OCI-LY7 (cell line): ENCODE results near the gene FNDC3B. TPM values are rescaled to one million over a fixed set of nuclear protein-coding genes. Genes with fewer than 3 reads are reported as not detected.

Source experiments
- BruUV-seq: library from RNA; stranded (reverse); fragments of 400-500 nt; replicated peaks from 2 replicates; lab custom pipeline; 2021; lab: Mats Ljungman, UMichigan
- CTCF ChIA-PET: fragments of 300-600 bp; sonication (Branson Sonifier 250); formaldehyde crosslinking; loops from one replicate; lab custom pipeline; 2022; ENCODE audit warnings: antibody characterized with exemption; ENCODE audit not compliant: unreplicated experiment; lab: Charles Lee
- POLR2A ChIA-PET: fragments of 300-600 bp; sonication (Branson Sonifier 250); formaldehyde crosslinking; loops from one replicate; lab custom pipeline; 2022; ENCODE audit warnings: antibody characterized with exemption; lab: Charles Lee
- DNase-seq: peaks from one replicate; pipeline ENCODE4 v3.0.0-alpha.2; 2015; ENCODE audit warnings: low spot score
- H2AFZ ChIP-seq: fragments of 200-600 bp; sonication (generic), shearing (Covaris generic); 2 replicates; pipeline ENCODE4 v1.6.1; 2014; ENCODE audit warnings: mild to moderate bottlenecking, antibody characterized with exemption, low read length, moderate library complexity
- H3K27ac ChIP-seq: fragments of 200-600 bp; sonication (generic); 2 replicates; pipeline ENCODE4 v1.5.1; 2014; ENCODE audit warnings: mixed run types, low read depth, mild to moderate bottlenecking, moderate library complexity, low read length, inconsistent platforms; ENCODE audit not compliant: poor library complexity, severe bottlenecking
- H3K36me3 ChIP-seq: fragments of 200-600 bp; sonication (generic); 2 replicates; pipeline ENCODE4 v1.6.1; 2014; ENCODE audit warnings: mild to moderate bottlenecking, antibody characterized with exemption, low read length, moderate library complexity, mixed read lengths; ENCODE audit not compliant: insufficient read depth
- H3K4me1 ChIP-seq: fragments of 200-600 bp; sonication (generic); 2 replicates; pipeline ENCODE4 v1.5.1; 2014; ENCODE audit warnings: mild to moderate bottlenecking, low read length; ENCODE audit not compliant: insufficient read depth, poor library complexity, severe bottlenecking
- H3K4me2 ChIP-seq: fragments of 200-600 bp; sonication (generic); 2 replicates; pipeline ENCODE4 v1.6.1; 2014; ENCODE audit warnings: mild to moderate bottlenecking, low read length
- H3K4me3 ChIP-seq: fragments of 200-600 bp; sonication (generic); 2 replicates; pipeline ENCODE4 v1.5.1; 2014; ENCODE audit warnings: mild to moderate bottlenecking, low read depth, low read length; ENCODE audit not compliant: poor library complexity, severe bottlenecking
- H3K79me2 ChIP-seq: fragments of 200-600 bp; sonication (generic); 2 replicates; pipeline ENCODE4 v1.6.1; 2016; ENCODE audit warnings: low read depth, mild to moderate bottlenecking, low read length, moderate library complexity, mixed read lengths; ENCODE audit not compliant: insufficient read depth
- H3K9me2 ChIP-seq: fragments of 200-600 bp; sonication (generic); 2 replicates; pipeline ENCODE4 v1.6.1; 2016; ENCODE audit warnings: mild to moderate bottlenecking, low read length, mixed read lengths; ENCODE audit not compliant: insufficient read depth
- H3K9me3 ChIP-seq: fragments of 200-600 bp; sonication (generic); 2 replicates; pipeline ENCODE4 v1.6.1; 2014; ENCODE audit warnings: mild to moderate bottlenecking, mixed run types, low read length, mixed read lengths
- H4K20me1 ChIP-seq: fragments of 200-600 bp; sonication (generic); 2 replicates; pipeline ENCODE4 v1.6.1; 2014; ENCODE audit warnings: mild to moderate bottlenecking, antibody characterized with exemption, low read length, moderate library complexity, mixed read lengths; ENCODE audit not compliant: insufficient read depth
- CTCF ChIP-seq: fragments of 200-600 bp; sonication (generic); conservative IDR thresholded peaks from 2 replicates; pipeline ENCODE4 v1.5.1; 2014; ENCODE audit warnings: mild to moderate bottlenecking, antibody characterized with exemption, low read length, moderate library complexity, mixed read lengths
- EZH2phosphoT487 ChIP-seq: fragments of 200-600 bp; sonication (generic); IDR thresholded peaks from 2 replicates; pipeline ENCODE4 v1.6.1; 2018; ENCODE audit warnings: low read depth, borderline replicate concordance, mild to moderate bottlenecking, mixed run types, antibody characterized with exemption, low read length, moderate library complexity, mixed read lengths
- intact Hi-C: fragments of 100-400 bp; cut with micrococcal nuclease; formaldehyde crosslinking; loops from one replicate; pipeline ENCODE4 v1.10.0; 2022; ENCODE audit not compliant: unreplicated experiment
- total RNA-seq, 2 experiments: library from RNA; depleted of rRNA in 1 of 2; stranded (reverse); fragments of >200 nt in 1 of 2; shearing (Covaris generic) in 1 of 2; gene quantifications; 2 replicates each; pipeline ENCODE4 v1.2.3, GENCODE V29; 2014 to 2022

FNDC3B gene
- total RNA-seq, 2 experiments from 2014 or later: 23.3 to 28.5 TPM

- intact Hi-C loops: no loop called here
- Histone ChIP-seq H3K27ac (no peak overlapping the region), H3K36me3 (no peaks in the 10 kb centered on the region; the same call in 1 of the 2 replicates), H3K9me2 (no peaks in the 10 kb centered on the region), H3K4me3 (no peak overlapping the region), H3K79me2 (no peaks in the 10 kb centered on the region), H4K20me1 (no peaks in the 10 kb centered on the region), H3K9me3 (peaks cover 15% of the 10 kb centered on the region; the same call in 1 of the 2 replicates), H2AFZ (no peak overlapping the region), H3K4me1 (no peaks in the 10 kb centered on the region), H3K4me2 (no peak overlapping the region)
- CTCF ChIA-PET: no interaction called here
- POLR2A ChIA-PET: interaction anchor here (0.7 kb wide), 1 partner anchor 49 kb away, joined by 3 read pairs; no protein-coding TSS in a partner anchor
- no TSS peak for BruUV-seq
- no peak for DNase-seq
- TF ChIP-seq CTCF (no peak), EZH2phosphoT487 (no peak)
These were observed 163.4 kb downstream of the FNDC3B start for GRCh38 chr3:172202797-172203196.

GRCh38 chr3:172203522-172204258 is 164.3 kb downstream of the FNDC3B start:
- H4K20me1 ChIP-seq: no peaks in the 10 kb centered on the region
- no peaks in the 10 kb centered on the region; the same call in 1 of the 2 replicates for H3K36me3 ChIP-seq
- DNase-seq: no peak
- POLR2A ChIA-PET: no interaction called here
- H3K9me2 ChIP-seq: no peaks in the 10 kb centered on the region
- peaks cover 15% of the 10 kb centered on the region; the same call in 1 of the 2 replicates for H3K9me3 ChIP-seq
- H3K4me1 ChIP-seq: no peaks in the 10 kb centered on the region
- no TSS peak for BruUV-seq
- no peak overlapping the region for H3K4me2 ChIP-seq
- intact Hi-C loops: no loop called here
- TF ChIP-seq EZH2phosphoT487: no peak
- H3K27ac ChIP-seq: no peak overlapping the region
- H3K4me3 ChIP-seq: no peak overlapping the region
- H2AFZ ChIP-seq: no peak overlapping the region
- H3K79me2 ChIP-seq: no peaks in the 10 kb centered on the region
- CTCF ChIA-PET: no interaction called here

- H3K4me2 ChIP-seq: no peak overlapping the region
- H3K79me2 ChIP-seq: no peaks in the 10 kb centered on the region
- no peak overlapping the region for H2AFZ ChIP-seq
- no peak for DNase-seq
- peaks cover 15% of the 10 kb centered on the region; the same call in 1 of the 2 replicates for H3K9me3 ChIP-seq
- no TSS peak for BruUV-seq
- POLR2A ChIA-PET: no interaction called here
- H3K36me3 ChIP-seq: no peaks in the 10 kb centered on the region; the same call in 1 of the 2 replicates
- intact Hi-C loops: no loop called here
- H3K27ac ChIP-seq: no peak overlapping the region
- TF ChIP-seq CTCF (no peak), EZH2phosphoT487 (no peak)
- H3K4me3 ChIP-seq: no peak overlapping the region
- no peaks in the 10 kb centered on the region for H4K20me1 ChIP-seq
- CTCF ChIA-PET: no interaction called here
- no peaks in the 10 kb centered on the region for H3K9me2 ChIP-seq
- H3K4me1 ChIP-seq: no peaks in the 10 kb centered on the region
These were observed 165.3 kb downstream of the FNDC3B start for GRCh38 chr3:172204716-172205115.
